HCT116 (cell line): Measurements from ENCODE around the gene RBPJ. TPM values are rescaled to one million over a fixed set of nuclear protein-coding genes. Genes with fewer than 3 reads are reported as not detected.

Source experiments
- ATAC-seq: fragments of 200-7000 bp; cut with Tn5 transposase; 2 replicates; pipeline ENCODE4 v1.9.1; 2020; ENCODE audit warnings: mild to moderate bottlenecking, moderate library complexity
- BruUV-seq: library from RNA; stranded (reverse); fragments of 400-500 nt; replicated peaks from 2 replicates; lab custom pipeline; 2021; lab: Mats Ljungman, UMichigan
- CTCF ChIA-PET: fragments of 300-600 bp; sonication (Branson Sonifier 250); formaldehyde crosslinking; loops from one replicate; lab custom pipeline; 2021; ENCODE audit warnings: antibody characterized with exemption; lab: Charles Lee
- POLR2A ChIA-PET: fragments of 300-600, 350-600 bp; sonication (Branson Sonifier 250); formaldehyde crosslinking; loops from one replicate; lab custom pipeline; 2021; ENCODE audit warnings: antibody characterized with exemption; lab: Charles Lee
- RAD21 ChIA-PET, 2 experiments: fragments of 300-600 bp; sonication (Branson Sonifier 250); formaldehyde crosslinking; loops; one replicate each; lab custom pipeline; 2023; ENCODE audit warnings: low total read pairs in 2 of 2; ENCODE audit not compliant: uncharacterized antibody in 2 of 2, unreplicated experiment in 2 of 2, low non-redundant PET in 1 of 2; lab: Charles Lee
- DNase-seq: peaks from one replicate; pipeline ENCODE4 v3.0.0-alpha.2; 2010; ENCODE audit warnings: low read depth, low spot score
- H2AFZ ChIP-seq: fragments of 200-600 bp; shearing (Covaris generic), sonication (generic); 2 replicates; pipeline ENCODE4 v1.6.1; 2017; ENCODE audit warnings: low read depth, mixed run types, mixed read lengths, antibody characterized with exemption, low read length; ENCODE audit not compliant: poor library complexity, severe bottlenecking
- H3K27ac ChIP-seq: 2 replicates; pipeline ENCODE4 v1.5.1; 2012; ENCODE audit warnings: low read depth, low read length
- H3K27me3 ChIP-seq: fragments of 200-600 bp; sonication (generic); 2 replicates; pipeline ENCODE4 v1.6.1; 2016; ENCODE audit warnings: mixed run types, low read length, mixed read lengths; ENCODE audit not compliant: insufficient read depth
- H3K36me3 ChIP-seq, 2 experiments: fragments of 200-500 bp in 1 of 2; fragments of 200-600 bp in 1 of 2; sonication (Bioruptor generic) in 1 of 2; sonication (generic) in 1 of 2; 2 replicates each; pipeline versions ENCODE4 v1.5.1 to v1.6.1; 2014 to 2016; ENCODE audit warnings: low read length in 2 of 2, inconsistent platforms in 1 of 2, mixed read lengths in 1 of 2, mixed run types in 1 of 2; ENCODE audit not compliant: insufficient read depth in 2 of 2, control insufficient read depth in 1 of 2
- H3K4me1 ChIP-seq, 2 experiments: fragments of 200-600 bp in 1 of 2; sonication (generic) in 1 of 2; 2 replicates each; pipeline versions ENCODE4 v1.5.1 to v1.6.1; 2012 to 2017; ENCODE audit warnings: low read length in 2 of 2, inconsistent platforms in 1 of 2, mild to moderate bottlenecking in 1 of 2, mixed read lengths in 1 of 2, mixed run types in 1 of 2, moderate library complexity in 1 of 2; ENCODE audit not compliant: insufficient read depth in 2 of 2, control insufficient read depth in 1 of 2
- H3K4me2 ChIP-seq: fragments of 200-600 bp; sonication (generic); 2 replicates; pipeline ENCODE4 v1.6.1; 2017; ENCODE audit warnings: mixed run types, low read length, mixed read lengths
- H3K4me3 ChIP-seq, 2 experiments: fragments of 200-600 bp in 1 of 2; sonication (generic) in 1 of 2; replicated peaks in 1 of 2; 2 replicates each; pipeline ENCODE4 v1.5.1; 2011 to 2016; ENCODE audit warnings: low read length in 2 of 2, control low read depth in 1 of 2, low read depth in 1 of 2, mild to moderate bottlenecking in 1 of 2, mixed read lengths in 1 of 2, mixed run types in 1 of 2
- H3K79me2 ChIP-seq: fragments of 200-600 bp; sonication (generic); 2 replicates; pipeline ENCODE4 v1.6.1; 2017; ENCODE audit warnings: mild to moderate bottlenecking, mixed run types, low read length, moderate library complexity, mixed read lengths; ENCODE audit not compliant: insufficient read depth
- H3K9ac ChIP-seq: fragments of 200-600 bp; sonication (generic); 2 replicates; pipeline ENCODE4 v1.6.1; 2016; ENCODE audit warnings: low read length, mixed read lengths
- H3K9me2 ChIP-seq: fragments of 200-600 bp; sonication (generic), shearing (Covaris generic); 2 replicates; pipeline ENCODE4 v1.6.1; 2017; ENCODE audit warnings: mixed run types, mild to moderate bottlenecking, moderate library complexity; ENCODE audit not compliant: insufficient read depth
- H3K9me3 ChIP-seq, 2 experiments: fragments of 200-500 bp in 1 of 2; fragments of 200-600 bp in 1 of 2; sonication (Bioruptor generic) in 1 of 2; sonication (generic) in 1 of 2; 2 replicates each; pipeline ENCODE4 v1.6.1; 2014 to 2017; ENCODE audit warnings: low read length in 2 of 2, mixed read lengths in 2 of 2, inconsistent platforms in 1 of 2, low read depth in 1 of 2, mild to moderate bottlenecking in 1 of 2, mixed run types in 1 of 2, moderate library complexity in 1 of 2; ENCODE audit not compliant: control insufficient read depth in 1 of 2, insufficient read depth in 1 of 2
- H4K20me1 ChIP-seq: fragments of 200-600 bp; sonication (generic), shearing (Covaris generic); 2 replicates; pipeline ENCODE4 v1.6.1; 2017; ENCODE audit warnings: mixed run types, mild to moderate bottlenecking, moderate library complexity; ENCODE audit not compliant: insufficient read depth
- CBX3 ChIP-seq: IDR thresholded peaks from 2 replicates; pipeline ENCODE4 v1.6.1; 2012; ENCODE audit warnings: low read depth
- CEBPB ChIP-seq: IDR thresholded peaks from 2 replicates; pipeline ENCODE4 v1.6.1; 2012; ENCODE audit warnings: low read depth
- CTCF ChIP-seq, 3 experiments: fragments of 200-600 bp in 1 of 3; sonication (generic) in 1 of 3; IDR thresholded peaks in 2 of 3; conservative IDR thresholded peaks in 1 of 3; 2 replicates each; pipeline ENCODE4 v1.5.1; 2012 to 2017; ENCODE audit warnings: low read depth in 2 of 3, low read length in 2 of 3, antibody characterized with exemption in 1 of 3, borderline replicate concordance in 1 of 3, control low read depth in 1 of 3, mild to moderate bottlenecking in 1 of 3, mixed read lengths in 1 of 3, mixed run types in 1 of 3, moderate library complexity in 1 of 3; ENCODE audit not compliant: insufficient read depth in 1 of 3
- EZH2 ChIP-seq: fragments of 200-600 bp; sonication (generic); IDR thresholded peaks from 2 replicates; pipeline ENCODE4 v1.6.1; 2017; ENCODE audit warnings: antibody characterized with exemption, mixed run types
- EZH2phosphoT487 ChIP-seq: fragments of 200-600 bp; IDR thresholded peaks from 2 replicates; pipeline ENCODE4 v1.6.1; 2018; ENCODE audit warnings: antibody characterized with exemption, borderline replicate concordance
- FOSL1 ChIP-seq: IDR thresholded peaks from 2 replicates; pipeline ENCODE4 v1.6.1; 2012; ENCODE audit warnings: low read depth
- JUND ChIP-seq: IDR thresholded peaks from 2 replicates; pipeline ENCODE4 v1.6.1; 2012
- MAX ChIP-seq: IDR thresholded peaks from 2 replicates; pipeline ENCODE4 v1.6.1; 2012
- POLR2A ChIP-seq: IDR thresholded peaks from 2 replicates; pipeline ENCODE4 v1.7.0; 2011; ENCODE audit warnings: borderline replicate concordance; ENCODE audit not compliant: insufficient read depth, insufficient read length; ENCODE audit errors: extremely low read depth
- RAD21 ChIP-seq: IDR thresholded peaks from 2 replicates; pipeline ENCODE4 v1.6.1; 2012; ENCODE audit warnings: low read depth, mild to moderate bottlenecking
- REST ChIP-seq: IDR thresholded peaks from 2 replicates; pipeline ENCODE4 v1.6.1; 2012; ENCODE audit warnings: low read depth
- SIN3A ChIP-seq: IDR thresholded peaks from 2 replicates; pipeline ENCODE4 v1.6.1; 2012; ENCODE audit warnings: low read depth
- SP1 ChIP-seq: IDR thresholded peaks from 2 replicates; pipeline ENCODE4 v1.6.1; 2012; ENCODE audit warnings: low read depth
- SRF ChIP-seq: IDR thresholded peaks from 2 replicates; pipeline ENCODE4 v1.6.1; 2012; ENCODE audit warnings: low read depth
- TCF7L2 ChIP-seq: IDR thresholded peaks from 2 replicates; pipeline ENCODE4 v1.7.0; 2011; ENCODE audit warnings: borderline replicate concordance, inconsistent platforms; ENCODE audit not compliant: insufficient read depth, insufficient read length; ENCODE audit errors: extremely low read depth
- ZBTB33 ChIP-seq: IDR thresholded peaks from 2 replicates; pipeline ENCODE4 v1.6.1; 2011; ENCODE audit warnings: mild to moderate bottlenecking, low read length, moderate library complexity; ENCODE audit not compliant: insufficient replicate concordance; ENCODE audit errors: extremely low read depth
- ZNF274 ChIP-seq: fragments of 200-500 bp; sonication (Bioruptor generic); IDR thresholded peaks from 2 replicates; pipeline ENCODE4 v1.6.1; 2014; ENCODE audit warnings: mild to moderate bottlenecking, low read depth, low read length, inconsistent platforms
- intact Hi-C: fragments of 100-400 bp; cut with micrococcal nuclease; formaldehyde crosslinking; loops from 2 replicates; pipeline ENCODE4 v1.10.0; 2022
- total RNA-seq: library from RNA; stranded (reverse); gene quantifications from one replicate; pipeline ENCODE4 v1.2.1, GENCODE V29; 2021; ENCODE audit not compliant: unreplicated experiment

The RBPJ gene
- total RNA-seq, 1 experiment from 2014 or later: 72.7 TPM

GRCh38 chr4:26407476-26407875 lies 86.7 kb downstream of the RBPJ start:
- Histone ChIP-seq H3K4me1 (no peaks in the 10 kb centered on the region), H3K27me3 (no peaks in the 10 kb centered on the region), H3K27ac (no peak overlapping the region; the same call in 1 of the 2 replicates), H4K20me1 (no peaks in the 10 kb centered on the region), H3K79me2 (peaks cover 10% of the 10 kb centered on the region; the same call in 1 of the 2 replicates), H3K36me3 (peaks cover 3 to 22% of the 10 kb centered on the region in 2 experiments; a peak in 3 of 4 replicates), H3K4me2 (no peak overlapping the region), H3K9ac (no peak overlapping the region), H3K9me2 (no peaks in the 10 kb centered on the region), H3K4me3 (no peak overlapping the region), H3K9me3 (peaks cover 0 to 14% of the 10 kb centered on the region in 2 experiments; a peak in 1 of 4 replicates), H2AFZ (no peak overlapping the region)
- no peak for DNase-seq
- intact Hi-C loops: loop anchor here (5.0 kb wide), 1 partner anchor 75 kb away; no protein-coding TSS in a partner anchor
- RAD21 ChIA-PET: no interaction called here
- POLR2A ChIA-PET: no interaction called here
- CTCF ChIA-PET: interaction anchor here (0.8 to 3.8 kb wide), 2 partner anchors 78 to 422 kb away, joined by 6 to 29 read pairs; no protein-coding TSS in a partner anchor
- ATAC-seq: no peak
- BruUV-seq: TSS peak; percentile 21
- TF ChIP-seq CBX3: no peak
- no peak for TF ChIP-seq JUND
- TF ChIP-seq MAX: no peak
- TF ChIP-seq SIN3A: no peak
- no peak for TF ChIP-seq SRF
- no peak for TF ChIP-seq TCF7L2
- TF ChIP-seq SP1: no peak
- no peak for TF ChIP-seq CTCF (IDR thresholded peaks at IDR 0.05 in 2 of 3, conservative IDR thresholded peaks at IDR 0.05 in 1 of 3; ENCODE audit: borderline replicate concordance in 1 of 3, insufficient read depth in 1 of 3, low read depth in 2 of 3, low read length in 2 of 3)
- TF ChIP-seq ZNF274: no peak
- no peak for TF ChIP-seq EZH2phosphoT487
- TF ChIP-seq REST: no peak
- TF ChIP-seq ZBTB33: no peak
- no peak for TF ChIP-seq RAD21
- no peak for TF ChIP-seq CEBPB
- no peak for TF ChIP-seq POLR2A
- TF ChIP-seq FOSL1: no peak
- TF ChIP-seq EZH2: no peak
